ENCODE data around the gene ACOT4. TPM values are rescaled to one million over a fixed set of nuclear protein-coding genes. Genes with fewer than 3 reads are reported as not detected.

ACOT4 gene
- total and polyA plus RNA-seq, 2 experiments from 2014 or later = 1.0 to 1.6 TPM

DNA sequence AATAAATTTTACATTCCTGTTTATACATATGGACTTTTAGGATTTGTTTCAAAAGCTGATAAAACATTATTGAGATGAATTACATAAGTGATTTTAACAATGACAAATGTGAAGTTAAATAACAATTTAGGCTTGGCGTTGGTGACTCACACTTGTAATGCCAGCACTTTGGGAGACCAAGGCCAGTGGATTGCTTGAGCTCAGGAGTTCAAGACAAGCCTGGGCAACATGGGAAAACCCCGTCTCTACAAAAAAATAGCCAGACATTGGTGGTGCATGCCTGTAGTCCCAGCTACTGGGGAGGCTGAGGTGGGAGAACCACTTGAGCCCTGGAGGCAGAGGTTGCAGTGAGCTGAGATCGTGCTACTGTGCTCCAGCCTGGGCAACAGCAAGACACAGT is 15.3 kb upstream of the ACOT4 start:
- DNase-seq (ENCODE audit: low spot score) (no peak), ATAC-seq (no peak)
- Histone ChIP-seq H3K4me3 (no peak overlapping the region), H3K4me2 (no peak overlapping the region), H3K4me1 (ENCODE audit: insufficient read depth) (no peaks in the 10 kb centered on the region), H3F3A (replicated peaks; ENCODE audit: low read depth) (no peaks in the 10 kb centered on the region), H2AFZ (no peak overlapping the region), H3K36me3 (ENCODE audit: insufficient read depth) (no peaks in the 10 kb centered on the region), H3K27ac (ENCODE audit: low read depth) (no peak overlapping the region), H3K27me3 (ENCODE audit: insufficient read depth) (no peaks in the 10 kb centered on the region), H3K79me2 (replicated peaks; ENCODE audit: insufficient read depth) (no peaks in the 10 kb centered on the region), H4K20me1 (replicated peaks; ENCODE audit: insufficient read depth) (no peaks in the 10 kb centered on the region), H3K9me2 (ENCODE audit: insufficient read depth) (no peaks in the 10 kb centered on the region)
- Mint-ChIP-seq H3K9me3 (no peaks in the 10 kb centered on the region), H3K36me3 (ENCODE audit: low read depth) (peaks cover 16% of the 10 kb centered on the region; the same call in 2 of the 3 replicates), H3K27me3 (ENCODE audit: insufficient read depth, low read depth, poor library complexity) (no peaks in the 10 kb centered on the region), H3K4me3 (no peak overlapping the region), H3K4me1 (no peaks in the 10 kb centered on the region), H3K27ac (no peak overlapping the region)
- no peak for TF ChIP-seq ZNF114 (CRISPR knock-in tag; IDR thresholded peaks at IDR 0.05)
- no peak for TF ChIP-seq JUNB (IDR thresholded peaks at IDR 0.05; ENCODE audit: unreplicated experiment)
- no peak for TF ChIP-seq ETS1 (IDR thresholded peaks at IDR 0.05)
- TF ChIP-seq POLR2AphosphoS5 (IDR thresholded peaks at IDR 0.05; ENCODE audit: low read depth) = no peak
- TF ChIP-seq ZNF462 (CRISPR knock-in tag; IDR thresholded peaks at IDR 0.05) = no peak
- TF ChIP-seq NANOG (IDR thresholded peaks at IDR 0.05; ENCODE audit: borderline replicate concordance) = no peak
- no peak for TF ChIP-seq CTCF (conservative IDR thresholded peaks at IDR 0.05; ENCODE audit: low read depth in 2 of 2)
- TF ChIP-seq ZNF331 (CRISPR knock-in tag; IDR thresholded peaks at IDR 0.05; ENCODE audit: low read depth) = no peak
- TF ChIP-seq, protein P1, sequence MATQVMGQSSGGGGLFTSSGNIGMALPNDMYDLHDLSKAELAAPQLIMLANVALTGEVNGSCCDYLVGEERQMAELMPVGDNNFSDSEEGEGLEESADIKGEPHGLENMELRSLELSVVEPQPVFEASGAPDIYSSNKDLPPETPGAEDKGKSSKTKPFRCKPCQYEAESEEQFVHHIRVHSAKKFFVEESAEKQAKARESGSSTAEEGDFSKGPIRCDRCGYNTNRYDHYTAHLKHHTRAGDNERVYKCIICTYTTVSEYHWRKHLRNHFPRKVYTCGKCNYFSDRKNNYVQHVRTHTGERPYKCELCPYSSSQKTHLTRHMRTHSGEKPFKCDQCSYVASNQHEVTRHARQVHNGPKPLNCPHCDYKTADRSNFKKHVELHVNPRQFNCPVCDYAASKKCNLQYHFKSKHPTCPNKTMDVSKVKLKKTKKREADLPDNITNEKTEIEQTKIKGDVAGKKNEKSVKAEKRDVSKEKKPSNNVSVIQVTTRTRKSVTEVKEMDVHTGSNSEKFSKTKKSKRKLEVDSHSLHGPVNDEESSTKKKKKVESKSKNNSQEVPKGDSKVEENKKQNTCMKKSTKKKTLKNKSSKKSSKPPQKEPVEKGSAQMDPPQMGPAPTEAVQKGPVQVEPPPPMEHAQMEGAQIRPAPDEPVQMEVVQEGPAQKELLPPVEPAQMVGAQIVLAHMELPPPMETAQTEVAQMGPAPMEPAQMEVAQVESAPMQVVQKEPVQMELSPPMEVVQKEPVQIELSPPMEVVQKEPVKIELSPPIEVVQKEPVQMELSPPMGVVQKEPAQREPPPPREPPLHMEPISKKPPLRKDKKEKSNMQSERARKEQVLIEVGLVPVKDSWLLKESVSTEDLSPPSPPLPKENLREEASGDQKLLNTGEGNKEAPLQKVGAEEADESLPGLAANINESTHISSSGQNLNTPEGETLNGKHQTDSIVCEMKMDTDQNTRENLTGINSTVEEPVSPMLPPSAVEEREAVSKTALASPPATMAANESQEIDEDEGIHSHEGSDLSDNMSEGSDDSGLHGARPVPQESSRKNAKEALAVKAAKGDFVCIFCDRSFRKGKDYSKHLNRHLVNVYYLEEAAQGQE (IDR thresholded peaks at IDR 0.05; ENCODE audit: unreplicated experiment) = no peak
- TF ChIP-seq CREB1 (CRISPR knock-in tag; IDR thresholded peaks at IDR 0.05; ENCODE audit: low read depth) = no peak
- TF ChIP-seq EZH2phosphoT487 (IDR thresholded peaks at IDR 0.05; ENCODE audit: unreplicated experiment) = no peak
- TF ChIP-seq STAT1 (IDR thresholded peaks at IDR 0.05; ENCODE audit: unreplicated experiment) = no peak
- no peak for TF ChIP-seq EZH2 (IDR thresholded peaks at IDR 0.05; ENCODE audit: low read depth, unreplicated experiment)

Data from GM23338 (cell line).